HepG2 (cell line): ENCODE results near the gene CCDC121. TPM values are rescaled to one million over a fixed set of nuclear protein-coding genes. Genes with fewer than 3 reads are reported as not detected.
A peak's percentile ranks its signal among the peaks of the same experiment; 100 is the strongest.

Experiments
- CBX2 ChIP-seq, 2 experiments: fragments of 200-600 bp in 1 of 2; sonication (generic); formaldehyde crosslinking in 1 of 2; IDR thresholded peaks; 2 replicates each; pipeline versions ENCODE4 v1.7.0 to v1.8.1; 2018 to 2022; ENCODE audit warnings: low read depth in 2 of 2, low read length in 1 of 2, mild to moderate bottlenecking in 1 of 2, missing genetic modification reagents in 1 of 2
- CHCHD3 ChIP-seq: sonication (generic); formaldehyde crosslinking; IDR thresholded peaks from 2 replicates; pipeline ENCODE4 v1.8.0; 2022; ENCODE audit warnings: mild to moderate bottlenecking, missing genetic modification reagents, moderate library complexity
- ELF4 ChIP-seq: sonication (generic); formaldehyde crosslinking; IDR thresholded peaks from 2 replicates; pipeline ENCODE4 v1.5.0; 2020; ENCODE audit warnings: missing genetic modification reagents, mild to moderate bottlenecking, moderate library complexity, borderline replicate concordance
- KDM6A ChIP-seq: IDR thresholded peaks from 2 replicates; pipeline ENCODE4 v1.6.1; 2016; ENCODE audit warnings: low read depth
- KLF13 ChIP-seq: sonication (generic); formaldehyde crosslinking; IDR thresholded peaks from 2 replicates; pipeline ENCODE4 v1.4.0; 2020; ENCODE audit warnings: mild to moderate bottlenecking, missing genetic modification reagents
- MAZ ChIP-seq, 2 experiments: sonication (generic) in 1 of 2; formaldehyde crosslinking in 1 of 2; IDR thresholded peaks; 2 replicates each; pipeline versions ENCODE4 v1.5.0 to v1.6.1; 2012 to 2020; ENCODE audit warnings: low read depth in 2 of 2, mild to moderate bottlenecking in 2 of 2, borderline replicate concordance in 1 of 2, improper control_type of control experiment in 1 of 2, low read length in 1 of 2, missing genetic modification reagents in 1 of 2, moderate library complexity in 1 of 2
- MED8 ChIP-seq: sonication (generic); formaldehyde crosslinking; IDR thresholded peaks from 2 replicates; pipeline ENCODE4 v1.8.1; 2023; ENCODE audit warnings: mild to moderate bottlenecking, missing genetic modification reagents; ENCODE audit not compliant: insufficient replicate concordance
- PHF8 ChIP-seq: sonication (generic); formaldehyde crosslinking; IDR thresholded peaks from 2 replicates; pipeline ENCODE4 v1.5.0; 2020; ENCODE audit warnings: missing genetic modification reagents
- RAD51 ChIP-seq: fragments of 450-650 bp; IDR thresholded peaks from 2 replicates; pipeline ENCODE4 v1.6.1; 2016; ENCODE audit warnings: borderline replicate concordance
- REPIN1 ChIP-seq: sonication (generic); formaldehyde crosslinking; IDR thresholded peaks from 2 replicates; pipeline ENCODE4 v1.8.0; 2022; ENCODE audit warnings: missing genetic modification reagents, low read depth, mild to moderate bottlenecking, borderline replicate concordance
- SYNCRIP ChIP-seq: fragments of 200-400 bp; formaldehyde crosslinking; IDR thresholded peaks from 2 replicates; pipeline ENCODE4 v1.6.1; 2018; ENCODE audit warnings: mild to moderate bottlenecking, low read depth, low read length; ENCODE audit not compliant: insufficient read depth
- TMF1 ChIP-seq: sonication (generic); formaldehyde crosslinking; IDR thresholded peaks from 2 replicates; pipeline ENCODE4 v1.8.1; 2022; ENCODE audit warnings: low read depth, missing genetic modification reagents
- WIZ ChIP-seq: sonication (generic); formaldehyde crosslinking; IDR thresholded peaks from 2 replicates; pipeline ENCODE4 v1.5.1; 2020; ENCODE audit warnings: mild to moderate bottlenecking, missing genetic modification reagents
- ZNF337 ChIP-seq: sonication (generic); formaldehyde crosslinking; IDR thresholded peaks from 2 replicates; pipeline ENCODE4 v1.5.1; 2020; ENCODE audit warnings: missing genetic modification reagents, low read depth, mild to moderate bottlenecking, borderline replicate concordance
- ZNF850 ChIP-seq: sonication (generic); formaldehyde crosslinking; conservative IDR thresholded peaks from 2 replicates; pipeline ENCODE4 v1.9.0; 2021; ENCODE audit warnings: mild to moderate bottlenecking, missing genetic modification reagents
- ZSCAN25 ChIP-seq: sonication (generic); formaldehyde crosslinking; IDR thresholded peaks from 2 replicates; pipeline ENCODE4 v1.8.0; 2022; ENCODE audit warnings: mild to moderate bottlenecking, missing genetic modification reagents
- polyA plus RNA-seq, 8 experiments: library from polyadenylated mRNA; depleted of rRNA in 3 of 8; stranded (reverse) in 7 of 8; unstranded in 1 of 8; fragments of >200 nt; fragmentation: Illumina TruSeq in 4 of 8; extraction: Trizol in 4 of 8; gene quantifications; 2 replicates each; pipeline versions ENCODE4 v1.2.1 to v1.2.3, GENCODE V29; 2011 to 2016; ENCODE audit warnings: low read depth in 4 of 8, missing spikeins in 1 of 8, mixed read lengths in 1 of 8; ENCODE audit not compliant: insufficient read depth in 1 of 8
- total RNA-seq, 5 experiments: library from RNA; depleted of rRNA; stranded (reverse); fragments of >200 nt; fragmentation: Illumina TruSeq; extraction: Trizol; gene quantifications; 2 replicates each; pipeline ENCODE4 v1.2.3, GENCODE V29; 2016; ENCODE audit warnings: low read depth in 1 of 5
- TF ChIP-seq, protein P1 (sequence below): IDR thresholded peaks from 2 replicates; pipeline ENCODE4 v1.6.1; 2016; ENCODE audit warnings: mild to moderate bottlenecking, missing biosample characterization, missing genetic modification reagents
- TF ChIP-seq, protein P2 (sequence below): sonication (generic); formaldehyde crosslinking; IDR thresholded peaks from 2 replicates; pipeline ENCODE4 v1.5.1; 2020; ENCODE audit warnings: mild to moderate bottlenecking, missing genetic modification reagents, moderate library complexity
- TF ChIP-seq, protein P3 (sequence below): sonication (generic); formaldehyde crosslinking; IDR thresholded peaks from 2 replicates; pipeline ENCODE4 v1.8.1; 2023; ENCODE audit warnings: missing genetic modification reagents, inconsistent platforms, borderline replicate concordance
- TF ChIP-seq, protein P4 (sequence below): IDR thresholded peaks from 2 replicates; pipeline ENCODE4 v1.6.1; 2018; ENCODE audit warnings: missing genetic modification reagents
- TF ChIP-seq, protein P5 (sequence below): IDR thresholded peaks from 2 replicates; pipeline ENCODE4 v1.6.1; 2016

CCDC121 gene
- total and polyA plus RNA-seq, 2 of the 13 experiments (the other 11 are each of a cell fraction or from before 2014, with no cell fraction given) = 1.9 to 3.0 TPM

DNA sequence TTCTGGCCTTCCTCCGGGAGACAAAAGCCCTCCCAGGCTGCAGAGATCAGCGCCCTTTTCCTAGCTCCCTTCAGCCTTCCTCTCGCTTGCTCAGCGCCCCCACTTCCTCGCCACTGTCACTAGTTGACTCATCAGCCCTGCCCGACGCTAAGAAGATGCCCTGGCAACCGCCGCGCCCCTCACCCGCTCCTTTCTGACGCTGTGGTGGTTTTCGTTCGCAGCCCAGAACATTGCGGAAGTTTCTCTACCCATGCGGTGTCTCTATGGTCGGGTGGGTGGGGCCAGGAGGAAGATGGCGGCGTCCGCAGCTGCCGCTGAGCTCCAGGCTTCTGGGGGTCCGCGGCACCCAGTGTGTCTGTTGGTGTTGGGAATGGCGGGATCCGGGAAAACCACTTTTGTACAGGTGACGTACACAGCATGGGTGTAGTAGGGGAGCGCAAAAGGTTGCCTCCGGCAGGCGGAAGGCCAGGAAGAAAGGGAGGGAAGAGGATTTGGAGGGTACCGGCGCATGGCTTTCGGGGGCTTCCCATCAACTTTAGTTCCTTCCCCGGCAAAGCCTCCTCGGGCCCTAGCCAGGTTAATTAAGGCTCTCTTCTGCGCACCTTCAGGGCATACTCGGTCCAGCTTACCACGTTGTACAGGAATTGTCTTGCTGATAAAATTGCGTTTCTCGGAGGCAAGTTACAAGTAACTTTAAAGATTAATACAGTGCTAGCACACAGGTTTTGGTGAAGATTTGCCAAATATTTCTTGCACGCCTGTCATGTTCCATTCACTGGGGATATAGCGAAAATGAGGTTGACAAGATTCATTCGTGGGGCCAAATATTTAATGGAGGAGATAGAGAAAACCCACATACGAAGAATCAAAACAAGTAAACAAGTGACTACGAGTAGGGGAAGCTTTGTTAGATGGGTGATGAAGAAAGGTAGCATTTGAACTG, at the start of gene CCDC121, which contains the start of gene GPN1 (continued):
- TF ChIP-seq SYNCRIP (no peak), WIZ (CRISPR knock-in tag) (no peak), KDM6A (CRISPR knock-in tag) (no peak), CBX2 (IDR thresholded peaks at IDR 0.05; ENCODE audit: low read depth, low read length) (no peak), CBX2 (CRISPR knock-in tag; IDR thresholded peaks at IDR 0.05; ENCODE audit: low read depth) (no peak), RAD51 (no peak), ELF4 (0 out of 2 replicates have a peak, but pooled peaks have one; percentile 53), ZNF337 (CRISPR knock-in tag) (0 out of 2 replicates have a peak, but pooled peaks have one; percentile 47), CHCHD3 (CRISPR knock-in tag) (no peak), KLF13 (CRISPR knock-in tag) (no peak), ZSCAN25 (CRISPR knock-in tag) (no peak; the same call in 1 of the 2 replicates), MED8 (CRISPR knock-in tag) (peak; percentile 98), ZNF850 (CRISPR knock-in tag) (no peak; the same call in 1 of the 2 replicates), PHF8 (CRISPR knock-in tag) (peak; percentile 97), TMF1 (CRISPR knock-in tag) (peak; percentile 56; the same call in 1 of the 2 replicates), REPIN1 (CRISPR knock-in tag) (peak; percentile 94), MAZ (IDR thresholded peaks at IDR 0.05; ENCODE audit: borderline replicate concordance, low read depth, low read length) (0 out of 2 replicates have a peak, but pooled peaks have one; percentile 47), MAZ (CRISPR knock-in tag; IDR thresholded peaks at IDR 0.05; ENCODE audit: low read depth) (peak; percentile 92)
- TF ChIP-seq, protein P1, sequence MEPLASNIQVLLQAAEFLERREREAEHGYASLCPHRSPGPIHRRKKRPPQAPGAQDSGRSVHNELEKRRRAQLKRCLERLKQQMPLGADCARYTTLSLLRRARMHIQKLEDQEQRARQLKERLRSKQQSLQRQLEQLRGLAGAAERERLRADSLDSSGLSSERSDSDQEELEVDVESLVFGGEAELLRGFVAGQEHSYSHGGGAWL (CRISPR knock-in tag) = peak; percentile 89; the same call in 1 of the 2 replicates
- TF ChIP-seq, protein P2, sequence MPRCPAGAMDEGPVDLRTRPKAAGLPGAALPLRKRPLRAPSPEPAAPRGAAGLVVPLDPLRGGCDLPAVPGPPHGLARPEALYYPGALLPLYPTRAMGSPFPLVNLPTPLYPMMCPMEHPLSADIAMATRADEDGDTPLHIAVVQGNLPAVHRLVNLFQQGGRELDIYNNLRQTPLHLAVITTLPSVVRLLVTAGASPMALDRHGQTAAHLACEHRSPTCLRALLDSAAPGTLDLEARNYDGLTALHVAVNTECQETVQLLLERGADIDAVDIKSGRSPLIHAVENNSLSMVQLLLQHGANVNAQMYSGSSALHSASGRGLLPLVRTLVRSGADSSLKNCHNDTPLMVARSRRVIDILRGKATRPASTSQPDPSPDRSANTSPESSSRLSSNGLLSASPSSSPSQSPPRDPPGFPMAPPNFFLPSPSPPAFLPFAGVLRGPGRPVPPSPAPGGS (CRISPR knock-in tag) = peak; percentile 92
- TF ChIP-seq, protein P3, sequence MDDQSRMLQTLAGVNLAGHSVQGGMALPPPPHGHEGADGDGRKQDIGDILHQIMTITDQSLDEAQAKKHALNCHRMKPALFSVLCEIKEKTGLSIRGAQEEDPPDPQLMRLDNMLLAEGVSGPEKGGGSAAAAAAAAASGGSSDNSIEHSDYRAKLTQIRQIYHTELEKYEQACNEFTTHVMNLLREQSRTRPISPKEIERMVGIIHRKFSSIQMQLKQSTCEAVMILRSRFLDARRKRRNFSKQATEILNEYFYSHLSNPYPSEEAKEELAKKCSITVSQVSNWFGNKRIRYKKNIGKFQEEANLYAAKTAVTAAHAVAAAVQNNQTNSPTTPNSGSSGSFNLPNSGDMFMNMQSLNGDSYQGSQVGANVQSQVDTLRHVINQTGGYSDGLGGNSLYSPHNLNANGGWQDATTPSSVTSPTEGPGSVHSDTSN (CRISPR knock-in tag) = 0 out of 2 replicates have a peak, but pooled peaks have one; percentile 26
- TF ChIP-seq, protein P4, sequence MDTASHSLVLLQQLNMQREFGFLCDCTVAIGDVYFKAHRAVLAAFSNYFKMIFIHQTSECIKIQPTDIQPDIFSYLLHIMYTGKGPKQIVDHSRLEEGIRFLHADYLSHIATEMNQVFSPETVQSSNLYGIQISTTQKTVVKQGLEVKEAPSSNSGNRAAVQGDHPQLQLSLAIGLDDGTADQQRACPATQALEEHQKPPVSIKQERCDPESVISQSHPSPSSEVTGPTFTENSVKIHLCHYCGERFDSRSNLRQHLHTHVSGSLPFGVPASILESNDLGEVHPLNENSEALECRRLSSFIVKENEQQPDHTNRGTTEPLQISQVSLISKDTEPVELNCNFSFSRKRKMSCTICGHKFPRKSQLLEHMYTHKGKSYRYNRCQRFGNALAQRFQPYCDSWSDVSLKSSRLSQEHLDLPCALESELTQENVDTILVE = peak; percentile 88
- TF ChIP-seq, protein P5, sequence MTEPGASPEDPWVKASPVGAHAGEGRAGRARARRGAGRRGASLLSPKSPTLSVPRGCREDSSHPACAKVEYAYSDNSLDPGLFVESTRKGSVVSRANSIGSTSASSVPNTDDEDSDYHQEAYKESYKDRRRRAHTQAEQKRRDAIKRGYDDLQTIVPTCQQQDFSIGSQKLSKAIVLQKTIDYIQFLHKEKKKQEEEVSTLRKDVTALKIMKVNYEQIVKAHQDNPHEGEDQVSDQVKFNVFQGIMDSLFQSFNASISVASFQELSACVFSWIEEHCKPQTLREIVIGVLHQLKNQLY (CRISPR knock-in tag) = 0 out of 2 replicates have a peak, but pooled peaks have one; percentile 33
